Astrocyte (in vitro differentiated cells and primary cell): ENCODE data around the gene NAGLU. TPM values are rescaled to one million over a fixed set of nuclear protein-coding genes. Genes with fewer than 3 reads are reported as not detected.

Source experiments
- DNase-seq: peaks from one replicate; pipeline ENCODE4 v3.0.0-alpha.2; 2010; ENCODE audit warnings: low read depth
- FAIRE-seq: peaks from 2 replicates; lab custom pipeline; 2011; peaks lifted over from hg19 to GRCh38; lab: Jason Lieb, UNC
- H2AFZ ChIP-seq: 2 replicates; pipeline ENCODE4 v1.6.0; 2012; ENCODE audit warnings: low read depth, low read length, inconsistent platforms
- H3K27ac ChIP-seq: 2 replicates; pipeline ENCODE4 v1.5.1; 2011; ENCODE audit warnings: low read depth, low read length, inconsistent platforms
- H3K27me3 ChIP-seq: 2 replicates; pipeline ENCODE4 v1.6.0; 2011; ENCODE audit warnings: low read length, inconsistent platforms; ENCODE audit not compliant: insufficient read depth
- H3K36me3 ChIP-seq: 2 replicates; pipeline ENCODE4 v1.5.1; 2011; ENCODE audit warnings: low read length, inconsistent platforms; ENCODE audit not compliant: insufficient read depth
- H3K4me1 ChIP-seq: 2 replicates; pipeline ENCODE4 v1.5.1; 2011; ENCODE audit warnings: low read length, inconsistent platforms; ENCODE audit not compliant: insufficient read depth
- H3K4me2 ChIP-seq: 2 replicates; pipeline ENCODE4 v1.6.0; 2012; ENCODE audit warnings: low read length, inconsistent platforms
- H3K4me3 ChIP-seq: 2 replicates; pipeline ENCODE4 v1.5.1; 2011; ENCODE audit warnings: low read depth, mild to moderate bottlenecking, low read length, inconsistent platforms; ENCODE audit not compliant: insufficient read depth
- H3K79me2 ChIP-seq: 2 replicates; pipeline ENCODE4 v1.6.0; 2012; ENCODE audit warnings: mild to moderate bottlenecking, low read length, inconsistent platforms; ENCODE audit not compliant: insufficient read depth
- H3K9ac ChIP-seq: 2 replicates; pipeline ENCODE4 v1.6.0; 2012; ENCODE audit warnings: mild to moderate bottlenecking, low read length, inconsistent platforms
- H3K9me3 ChIP-seq: 2 replicates; pipeline ENCODE4 v1.5.1; 2012; ENCODE audit warnings: low read depth, mild to moderate bottlenecking, low read length, inconsistent platforms; ENCODE audit not compliant: insufficient read depth
- H4K20me1 ChIP-seq: 2 replicates; pipeline ENCODE4 v1.6.0; 2012; ENCODE audit warnings: low read length, inconsistent platforms; ENCODE audit not compliant: insufficient read depth
- H3K27ac Mint-ChIP-seq: one replicate; pipeline ENCODE4 v1.8.0; 2021; ENCODE audit warnings: mild to moderate bottlenecking, mixed read lengths; ENCODE audit not compliant: unreplicated experiment
- H3K27me3 Mint-ChIP-seq: one replicate; pipeline ENCODE4 v1.8.0; 2021; ENCODE audit warnings: low read depth, mixed read lengths; ENCODE audit not compliant: unreplicated experiment
- H3K36me3 Mint-ChIP-seq: one replicate; pipeline ENCODE4 v1.8.0; 2021; ENCODE audit warnings: low read depth, mixed read lengths; ENCODE audit not compliant: unreplicated experiment
- H3K4me1 Mint-ChIP-seq: one replicate; pipeline ENCODE4 v1.8.0; 2021; ENCODE audit warnings: low read depth, mixed read lengths; ENCODE audit not compliant: unreplicated experiment
- H3K4me3 Mint-ChIP-seq: one replicate; pipeline ENCODE4 v1.8.0; 2021; ENCODE audit warnings: mild to moderate bottlenecking, moderate library complexity, mixed read lengths; ENCODE audit not compliant: unreplicated experiment
- H3K9me3 Mint-ChIP-seq: one replicate; pipeline ENCODE4 v1.8.0; 2021; ENCODE audit warnings: mild to moderate bottlenecking, mixed read lengths; ENCODE audit not compliant: unreplicated experiment
- CTCF ChIP-seq: IDR thresholded peaks from 2 replicates; pipeline ENCODE4 v1.5.1; 2011; ENCODE audit warnings: low read depth, mild to moderate bottlenecking, inconsistent platforms, low read length, moderate library complexity; ENCODE audit not compliant: insufficient read depth
- EZH2 ChIP-seq: IDR thresholded peaks from 2 replicates; pipeline ENCODE4 v1.6.1; 2012; ENCODE audit warnings: mild to moderate bottlenecking, low read length, inconsistent platforms; ENCODE audit not compliant: insufficient read depth
- total RNA-seq: library from RNA; stranded (reverse); gene quantifications from 2 replicates; pipeline ENCODE4 v1.2.1, GENCODE V29; 2021

The NAGLU gene
- total RNA-seq, 1 donor from 2014 or later = 19.3 TPM

- no peak overlapping the region for H3K4me3 Mint-ChIP-seq
- TF ChIP-seq EZH2 (no peak), CTCF (no peak)
- H2AFZ ChIP-seq = no peak overlapping the region
- H3K27me3 Mint-ChIP-seq = no peaks in the 10 kb centered on the region
- H3K27me3 ChIP-seq = no peaks in the 10 kb centered on the region
- H4K20me1 ChIP-seq = no peaks in the 10 kb centered on the region
- no peak overlapping the region for H3K27ac ChIP-seq
- no peak overlapping the region for H3K4me3 ChIP-seq
- H3K4me1 Mint-ChIP-seq = peaks cover 27% of the 10 kb centered on the region
- H3K4me1 ChIP-seq = peaks cover 23% of the 10 kb centered on the region
- H3K36me3 ChIP-seq = no peaks in the 10 kb centered on the region
- H3K9me3 ChIP-seq = no peaks in the 10 kb centered on the region
- H3K36me3 Mint-ChIP-seq = peaks cover 3% of the 10 kb centered on the region
- DNase-seq (no peak), FAIRE-seq (no peak)
- H3K9ac ChIP-seq = no peak overlapping the region
- H3K27ac Mint-ChIP-seq = no peak overlapping the region
- H3K79me2 ChIP-seq = peaks cover 41% of the 10 kb centered on the region
- H3K4me2 ChIP-seq = no peak overlapping the region
- no peaks in the 10 kb centered on the region for H3K9me3 Mint-ChIP-seq
These were observed 23.0 kb downstream of the NAGLU start for GRCh38 chr17:42559075-42559474.

- no peak overlapping the region for H3K4me3 ChIP-seq
- H4K20me1 ChIP-seq = no peaks in the 10 kb centered on the region
- H2AFZ ChIP-seq = no peak overlapping the region
- no peak overlapping the region for H3K4me2 ChIP-seq
- H3K27me3 ChIP-seq = no peaks in the 10 kb centered on the region
- H3K9ac ChIP-seq = no peak overlapping the region
- no peak for DNase-seq
- H3K27me3 Mint-ChIP-seq = no peaks in the 10 kb centered on the region
- H3K4me3 Mint-ChIP-seq = no peak overlapping the region
- TF ChIP-seq EZH2 = no peak
- no peak for TF ChIP-seq CTCF
- no peaks in the 10 kb centered on the region for H3K9me3 ChIP-seq
- peaks cover 33% of the 10 kb centered on the region for H3K79me2 ChIP-seq
- H3K9me3 Mint-ChIP-seq = no peaks in the 10 kb centered on the region
- no peak overlapping the region for H3K27ac Mint-ChIP-seq
- H3K36me3 Mint-ChIP-seq = peaks cover 3% of the 10 kb centered on the region
- H3K36me3 ChIP-seq = peaks cover 12% of the 10 kb centered on the region
- H3K27ac ChIP-seq = no peak overlapping the region
- FAIRE-seq = no peak
- H3K4me1 ChIP-seq = peaks cover 19% of the 10 kb centered on the region
- peaks cover 24% of the 10 kb centered on the region for H3K4me1 Mint-ChIP-seq
These were observed 24.2 kb downstream of the NAGLU start for GRCh38 chr17:42560246-42560645.

GRCh38 chr17:42561897-42562387, 25.9 kb downstream of the NAGLU start, which contains the start of gene COASY:
COASY (plus strand) TSS chr17:42562148; CDS start chr17:42562623, 475 bp downstream.
- Histone ChIP-seq H4K20me1 (no peaks in the 10 kb centered on the region), H3K36me3 (peaks cover 13% of the 10 kb centered on the region), H3K4me2 (peak within 1 kb of the TSS; percentile 95), H3K4me1 (peaks cover 20% of the 10 kb centered on the region), H2AFZ (peak within 1 kb of the TSS; percentile 78), H3K4me3 (peak within 1 kb of the TSS; percentile 86), H3K27me3 (no peaks in the 10 kb centered on the region), H3K79me2 (peaks cover 35% of the 10 kb centered on the region), H3K27ac (peak within 1 kb of the TSS; percentile 83), H3K9ac (peak within 1 kb of the TSS; percentile 96), H3K9me3 (no peaks in the 10 kb centered on the region)
- no peak for TF ChIP-seq CTCF
- no peak for TF ChIP-seq EZH2
- Mint-ChIP-seq H3K36me3 (peaks cover 3% of the 10 kb centered on the region), H3K4me3 (peak within 1 kb of the TSS; percentile 92), H3K4me1 (peaks cover 20% of the 10 kb centered on the region), H3K27ac (peak within 1 kb of the TSS; percentile 94), H3K9me3 (no peaks in the 10 kb centered on the region), H3K27me3 (no peaks in the 10 kb centered on the region)
- FAIRE-seq (no peak), DNase-seq (peak; percentile 93)
